DOHH2 (cell line): Measurements from ENCODE around the gene ANKRD60.

Experiments
- EZH2phosphoT487 ChIP-seq: fragments of 200-600 bp; sonication (generic); IDR thresholded peaks from 2 replicates; pipeline ENCODE4 v1.6.1; 2017; ENCODE audit warnings: borderline replicate concordance, mild to moderate bottlenecking, antibody characterized with exemption, low read length, moderate library complexity, mixed read lengths
- TF ChIP-seq, protein P1 (sequence below): fragments of 200-600 bp; sonication (generic); IDR thresholded peaks from one replicate; pipeline ENCODE4 v1.5.1; 2014; ENCODE audit warnings: antibody characterized with exemption, mild to moderate bottlenecking, low read depth, low read length; ENCODE audit not compliant: poor library complexity, severe bottlenecking

DNA sequence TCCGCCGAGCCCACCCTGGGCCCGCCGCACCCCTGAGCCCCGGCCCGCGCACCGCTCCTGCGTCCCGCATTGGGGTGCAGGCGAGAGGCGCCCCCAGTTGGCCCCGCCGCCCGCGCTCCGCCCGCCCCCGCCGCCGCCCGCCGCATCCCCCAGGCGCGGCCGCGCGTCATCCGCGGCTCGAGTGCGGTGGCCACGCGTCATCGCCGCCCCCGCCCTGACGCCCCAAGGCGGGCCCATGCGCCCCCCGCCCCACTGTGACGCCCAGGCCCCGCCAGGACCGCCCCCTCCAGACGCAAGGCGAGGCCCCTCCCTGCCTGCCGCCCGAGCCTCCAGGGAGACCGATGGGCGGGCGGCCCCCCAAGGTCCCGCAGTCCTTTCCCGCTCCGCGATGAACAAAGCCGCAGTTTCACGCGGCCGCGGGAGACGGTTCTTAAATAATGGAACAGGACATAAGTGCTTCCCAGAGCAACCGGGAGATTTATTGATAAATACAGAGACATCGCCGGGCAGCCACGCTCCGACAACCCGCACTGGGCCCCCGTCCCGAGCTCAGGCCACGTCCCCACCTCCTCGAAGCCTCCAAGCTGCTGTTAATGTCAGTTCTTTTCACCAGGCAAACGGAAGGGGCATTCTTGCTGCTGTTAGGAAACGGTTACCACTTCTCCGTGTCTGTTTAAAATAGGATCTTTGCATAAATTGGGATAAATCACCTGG is at the start of gene ANKRD60:
- TF ChIP-seq, protein P1, sequence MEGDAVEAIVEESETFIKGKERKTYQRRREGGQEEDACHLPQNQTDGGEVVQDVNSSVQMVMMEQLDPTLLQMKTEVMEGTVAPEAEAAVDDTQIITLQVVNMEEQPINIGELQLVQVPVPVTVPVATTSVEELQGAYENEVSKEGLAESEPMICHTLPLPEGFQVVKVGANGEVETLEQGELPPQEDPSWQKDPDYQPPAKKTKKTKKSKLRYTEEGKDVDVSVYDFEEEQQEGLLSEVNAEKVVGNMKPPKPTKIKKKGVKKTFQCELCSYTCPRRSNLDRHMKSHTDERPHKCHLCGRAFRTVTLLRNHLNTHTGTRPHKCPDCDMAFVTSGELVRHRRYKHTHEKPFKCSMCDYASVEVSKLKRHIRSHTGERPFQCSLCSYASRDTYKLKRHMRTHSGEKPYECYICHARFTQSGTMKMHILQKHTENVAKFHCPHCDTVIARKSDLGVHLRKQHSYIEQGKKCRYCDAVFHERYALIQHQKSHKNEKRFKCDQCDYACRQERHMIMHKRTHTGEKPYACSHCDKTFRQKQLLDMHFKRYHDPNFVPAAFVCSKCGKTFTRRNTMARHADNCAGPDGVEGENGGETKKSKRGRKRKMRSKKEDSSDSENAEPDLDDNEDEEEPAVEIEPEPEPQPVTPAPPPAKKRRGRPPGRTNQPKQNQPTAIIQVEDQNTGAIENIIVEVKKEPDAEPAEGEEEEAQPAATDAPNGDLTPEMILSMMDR: no peak
- TF ChIP-seq EZH2phosphoT487: no peak
